NAMALWA (cell line): ENCODE results near the gene STC2.
"Not testable (repeated sequence)": the region's sequence is repeated elsewhere in the genome, so short reads cannot be mapped to it uniquely, and the experiment has no call there.

Experiments used
- DNase-seq: peaks from one replicate; pipeline ENCODE4 v3.0.0-alpha.2; 2015; ENCODE audit warnings: low spot score

The STC2 gene, protein sequence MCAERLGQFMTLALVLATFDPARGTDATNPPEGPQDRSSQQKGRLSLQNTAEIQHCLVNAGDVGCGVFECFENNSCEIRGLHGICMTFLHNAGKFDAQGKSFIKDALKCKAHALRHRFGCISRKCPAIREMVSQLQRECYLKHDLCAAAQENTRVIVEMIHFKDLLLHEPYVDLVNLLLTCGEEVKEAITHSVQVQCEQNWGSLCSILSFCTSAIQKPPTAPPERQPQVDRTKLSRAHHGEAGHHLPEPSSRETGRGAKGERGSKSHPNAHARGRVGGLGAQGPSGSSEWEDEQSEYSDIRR

DNA sequence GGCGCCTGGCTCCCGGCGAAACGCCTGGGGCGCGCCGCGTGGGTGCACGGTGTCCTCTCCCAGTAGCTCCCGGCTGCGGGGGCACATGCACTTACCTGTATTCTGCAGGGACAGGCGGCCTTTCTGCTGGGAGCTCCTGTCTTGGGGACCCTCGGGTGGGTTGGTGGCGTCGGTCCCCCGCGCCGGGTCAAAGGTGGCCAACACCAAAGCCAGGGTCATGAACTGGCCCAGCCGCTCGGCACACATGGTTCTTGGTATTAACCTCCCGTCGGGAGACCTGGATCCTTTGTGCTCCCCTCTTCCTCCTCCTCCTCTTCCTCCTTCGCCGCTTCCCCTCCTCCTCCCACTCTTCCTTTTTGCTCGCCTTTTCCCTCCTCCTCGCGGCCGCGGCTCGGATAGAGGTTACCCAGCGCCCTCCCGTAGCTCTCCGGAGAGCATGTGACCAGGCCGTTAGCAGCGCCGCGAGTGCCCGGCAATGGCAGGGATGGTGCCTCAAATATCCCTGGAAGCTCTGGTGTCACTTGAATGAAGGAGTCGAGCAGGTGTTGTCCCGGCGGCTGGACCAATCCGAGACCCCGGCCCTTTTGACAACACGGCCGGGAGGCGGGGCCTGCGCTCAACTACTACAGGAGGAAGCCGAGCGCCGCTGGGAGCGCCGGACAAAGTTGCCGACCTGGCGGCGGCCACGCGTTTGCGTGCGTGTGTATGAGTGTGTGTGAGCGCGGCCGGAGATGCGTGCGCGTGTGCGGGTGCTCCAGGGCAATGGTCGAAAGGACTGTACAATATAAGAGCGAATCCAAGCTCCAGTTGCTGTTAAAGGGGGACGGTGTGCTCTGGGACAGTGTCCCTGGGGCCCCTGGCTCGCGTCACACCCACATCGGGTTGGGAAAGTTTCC lies at the start of gene STC2:
Gene STC2 (minus strand): TSS at position 467 of the 896 bp plus-strand sequence. CDS start 221 bp downstream, at position 246.
- peak; percentile 81 for DNase-seq

DNA sequence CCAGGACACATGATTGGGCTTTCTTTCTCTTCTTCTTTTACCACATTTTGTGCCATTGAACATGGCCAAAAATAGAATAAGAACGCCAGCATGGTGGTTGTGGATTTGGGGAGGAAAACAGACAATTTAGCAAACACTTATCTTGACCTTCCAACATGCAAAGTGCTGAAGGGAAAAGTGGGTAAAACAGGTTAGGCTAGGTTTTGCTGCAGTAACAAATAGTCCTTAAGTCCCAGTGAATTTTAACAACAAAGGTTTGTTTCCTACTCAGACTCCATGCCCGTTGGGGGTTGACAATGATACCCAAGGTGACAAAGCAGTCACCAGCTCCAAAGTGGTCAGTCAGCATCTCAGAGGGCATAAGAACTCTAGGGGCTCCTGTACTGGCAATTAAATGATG lies 43.2 kb upstream of the STC2 start:
- DNase-seq = no peak

DNA sequence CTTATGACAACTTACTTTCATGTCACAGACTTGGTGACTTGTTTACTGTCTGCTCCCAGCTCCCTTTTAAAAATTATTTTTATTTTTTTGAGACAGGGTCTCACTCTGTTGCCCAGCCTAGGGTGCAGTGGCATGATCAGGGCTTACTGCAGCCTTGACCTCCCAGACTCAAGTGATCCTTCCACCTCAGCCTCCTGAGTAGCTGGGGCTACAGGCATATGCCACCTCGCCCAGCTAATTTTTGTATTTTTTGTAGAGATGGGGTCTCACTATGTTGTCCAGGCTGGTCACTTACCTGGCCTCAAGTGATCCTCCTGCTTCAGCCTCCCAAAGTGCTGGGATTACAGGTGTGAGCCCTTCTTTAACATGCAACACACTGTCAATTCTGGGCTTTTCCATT lies 35.2 kb upstream of the STC2 start:
- not testable (repeated sequence) for DNase-seq

DNA sequence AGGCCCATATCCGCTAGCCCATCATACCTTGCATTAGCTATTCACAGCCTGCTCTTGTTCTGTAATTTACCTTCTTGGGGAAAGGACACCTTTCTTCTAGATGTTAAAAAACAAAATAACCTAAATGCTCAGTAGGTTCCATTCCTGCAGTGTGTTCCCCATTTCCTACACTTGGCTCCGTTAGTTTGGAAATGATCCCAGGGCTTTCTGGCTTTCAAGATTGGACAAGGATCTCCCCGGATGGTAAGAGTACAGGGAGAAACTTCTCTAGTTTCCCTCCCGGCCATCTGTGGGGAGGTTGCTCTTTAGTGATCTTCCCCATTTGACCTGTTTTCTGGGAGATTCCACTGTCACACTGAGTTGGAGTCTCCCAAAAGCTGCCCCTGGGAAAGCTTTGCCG lies 27.3 kb upstream of the STC2 start:
- DNase-seq = no peak

DNA sequence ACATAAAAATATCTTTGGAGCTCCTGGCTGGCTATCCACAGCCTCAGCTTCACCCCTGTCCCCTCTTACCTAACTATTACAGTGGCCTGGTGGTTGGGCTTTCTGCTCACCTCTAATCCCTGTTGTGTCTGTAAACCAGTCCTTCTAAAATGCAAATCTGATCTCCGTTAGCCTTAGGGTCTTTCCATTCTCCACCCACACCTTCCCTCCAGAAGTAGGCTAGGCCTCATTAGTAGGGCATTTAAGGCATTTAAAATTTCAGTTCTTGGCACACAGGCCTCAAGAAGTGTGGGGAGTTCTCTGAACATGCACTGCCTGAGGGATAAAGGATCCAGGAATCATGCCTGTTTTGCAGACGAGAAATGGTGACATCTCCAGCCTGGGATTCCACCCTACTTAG lies 26.4 kb upstream of the STC2 start:
- DNase-seq = no peak

DNA sequence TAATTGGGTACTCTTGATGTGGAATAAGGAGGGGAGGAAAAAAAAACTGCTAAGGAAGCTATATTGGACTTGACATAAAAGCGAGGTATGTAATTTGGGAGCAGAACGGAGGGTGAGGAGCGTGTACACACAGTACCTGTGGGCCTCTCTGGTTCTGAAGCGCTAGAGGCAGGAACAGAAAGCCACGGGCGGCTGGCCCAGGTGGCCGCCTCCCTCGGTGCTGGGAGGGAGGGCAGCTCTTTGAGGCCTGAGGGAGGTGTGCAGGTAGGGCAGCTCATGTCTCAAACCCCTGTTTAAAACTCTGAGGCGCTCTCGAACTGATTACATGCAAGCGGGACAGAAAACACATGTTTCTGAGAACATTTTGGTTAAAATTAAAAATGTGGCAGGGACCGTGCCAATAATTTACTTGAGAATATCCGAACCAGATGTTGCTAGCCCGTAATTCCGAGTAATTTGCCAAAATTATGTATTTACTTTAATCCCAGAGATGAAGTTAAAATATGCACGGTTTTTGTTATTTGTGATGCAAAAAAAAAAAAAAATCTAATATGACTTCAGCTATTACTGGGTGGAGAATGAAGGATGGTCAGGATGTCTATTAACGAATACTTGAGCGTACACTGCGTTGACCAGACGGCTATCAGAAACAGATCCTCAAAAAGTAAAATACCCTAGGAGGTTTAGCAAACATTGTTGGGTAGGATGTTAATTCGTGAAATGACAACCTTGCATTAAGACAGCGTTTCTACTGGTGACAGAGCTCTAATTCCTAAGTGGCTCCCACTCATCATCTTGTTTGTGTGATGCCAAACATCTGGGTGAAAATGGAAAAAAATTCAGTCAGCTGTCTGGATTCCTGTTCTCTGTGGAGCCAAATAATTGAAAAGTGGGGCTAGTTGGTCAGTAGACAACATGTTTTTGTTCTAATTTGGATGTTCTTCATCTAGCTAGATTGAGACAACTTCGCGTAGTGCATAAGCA lies 24.4 kb upstream of the STC2 start:
- DNase-seq = no peak

DNA sequence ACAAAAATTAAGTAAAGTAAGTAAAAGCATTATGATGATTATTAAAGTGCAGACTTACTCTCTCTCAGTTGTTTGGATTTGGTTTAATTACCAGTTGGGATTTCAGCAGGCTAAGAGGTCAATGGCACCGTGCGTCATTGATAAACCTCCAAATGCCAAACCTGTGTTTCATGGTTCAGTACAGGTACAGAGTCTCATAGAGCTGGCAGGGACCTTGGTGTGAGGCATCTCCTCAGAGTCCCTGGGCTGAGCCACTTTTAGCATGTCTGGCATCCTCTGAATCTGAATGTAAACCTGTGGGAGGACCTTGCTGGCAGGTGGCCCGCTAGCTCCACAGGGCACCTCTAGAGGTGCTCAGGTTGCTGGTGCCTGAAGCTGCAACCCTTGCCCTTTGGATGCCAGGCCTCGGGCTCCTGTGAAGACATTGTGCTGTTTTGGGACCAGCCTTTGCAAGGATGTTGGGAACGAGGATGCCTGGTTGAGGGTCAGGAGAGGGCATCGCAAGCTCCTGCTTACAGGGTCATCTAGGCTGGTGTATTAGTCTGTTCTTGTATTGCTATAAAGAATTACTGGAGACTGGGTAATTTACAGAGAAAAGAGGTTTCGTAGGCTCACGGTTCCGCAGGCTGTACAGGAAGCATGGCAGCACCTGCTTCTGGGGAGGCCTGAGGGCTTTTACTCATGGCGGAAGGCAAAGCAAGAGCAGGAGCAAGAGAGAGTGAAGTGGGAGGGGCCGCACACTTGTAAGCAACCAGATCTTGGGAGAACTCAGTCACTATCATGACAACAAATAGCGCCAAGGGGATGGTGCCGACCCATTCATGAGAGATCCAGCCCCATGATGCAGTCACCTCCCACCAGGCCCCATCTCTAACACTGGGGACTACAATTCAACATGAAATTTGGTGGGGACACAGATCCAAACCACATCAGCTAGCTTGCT lies 14.9 kb upstream of the STC2 start:
- DNase-seq = no peak

DNA sequence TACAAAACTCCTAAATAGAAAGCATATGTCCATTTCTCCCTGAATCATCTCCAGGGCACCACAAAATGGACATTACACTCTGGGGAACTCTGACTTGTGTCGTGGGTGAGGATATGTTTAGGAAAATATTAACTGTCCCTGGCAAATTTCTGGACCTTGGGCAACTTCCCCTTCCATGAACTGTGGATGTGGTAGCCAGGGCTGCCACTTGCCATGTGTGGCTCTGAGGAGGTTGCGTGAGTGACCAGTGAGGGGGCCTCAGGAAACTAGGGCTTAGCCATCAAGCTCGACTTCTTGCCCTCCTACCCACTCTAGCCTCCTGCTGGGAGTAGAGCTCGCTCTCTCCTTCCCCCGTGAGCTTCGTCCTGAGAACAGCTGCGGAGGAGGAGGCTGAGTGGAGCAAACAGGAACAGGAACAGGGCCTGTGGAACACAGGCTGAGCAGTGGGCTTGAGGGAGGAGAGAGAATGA lies 13.8 kb upstream of the STC2 start:
- no peak for DNase-seq

DNA sequence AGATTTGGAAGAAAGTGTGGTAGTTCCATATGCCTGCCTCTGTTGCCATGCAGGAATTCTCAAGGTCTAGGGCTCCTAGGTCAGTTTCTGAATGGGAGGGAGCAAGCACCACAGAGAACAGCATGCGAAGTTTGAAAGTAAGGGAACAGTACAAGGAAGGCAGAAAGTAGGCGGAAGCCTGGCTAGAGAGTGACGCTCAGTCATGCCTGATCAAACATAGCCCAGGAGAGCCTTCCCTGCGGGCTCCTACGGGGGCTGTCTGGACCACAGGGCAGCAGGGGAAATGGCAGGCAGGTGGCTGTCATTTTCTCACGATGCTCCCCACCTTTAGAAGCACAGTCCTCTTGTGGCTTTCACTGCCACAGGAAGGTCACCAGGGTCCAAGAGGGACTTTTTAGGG lies 12.8 kb upstream of the STC2 start:
- DNase-seq = no peak

DNA sequence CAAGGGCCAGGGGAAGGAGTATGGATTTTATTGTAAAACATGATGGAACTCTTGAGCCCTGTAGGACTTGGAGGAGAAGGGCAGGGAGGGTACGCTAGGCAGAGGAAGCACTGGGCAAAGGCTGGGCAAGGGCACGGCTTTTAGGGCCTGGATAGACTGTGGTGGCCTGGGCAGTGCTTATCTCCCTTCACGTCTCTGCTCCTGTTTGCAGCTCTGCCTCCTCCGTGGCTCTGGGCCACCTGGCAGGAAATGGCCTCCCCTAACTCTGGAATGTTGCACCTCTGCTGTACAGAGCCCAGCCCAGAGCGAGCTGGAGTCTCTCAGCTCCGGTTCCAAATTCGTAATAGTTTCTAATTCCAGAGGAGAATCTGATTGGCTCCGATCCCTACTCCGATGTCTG lies 12.2 kb upstream of the STC2 start:
- DNase-seq = no peak

DNA sequence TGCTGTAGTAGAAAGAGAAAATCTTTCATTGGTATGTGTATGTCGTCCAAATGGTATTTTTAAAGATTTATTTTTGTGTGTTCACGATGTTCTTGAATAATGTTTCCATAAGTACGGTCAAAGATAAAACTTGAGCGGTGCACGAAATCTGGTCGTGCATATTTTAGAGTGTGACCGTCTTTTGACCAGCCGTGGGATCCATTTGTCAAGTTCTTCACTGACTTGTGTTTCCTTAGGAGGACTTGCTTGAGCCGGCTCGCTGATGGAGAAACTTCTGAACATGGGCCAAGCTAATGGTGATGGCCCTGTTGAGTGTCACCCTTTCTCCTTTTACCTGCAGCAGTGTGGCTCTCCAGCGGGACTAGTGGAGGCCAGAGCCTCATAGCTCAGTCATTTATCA lies 11.1 kb upstream of the STC2 start:
- no peak for DNase-seq

DNA sequence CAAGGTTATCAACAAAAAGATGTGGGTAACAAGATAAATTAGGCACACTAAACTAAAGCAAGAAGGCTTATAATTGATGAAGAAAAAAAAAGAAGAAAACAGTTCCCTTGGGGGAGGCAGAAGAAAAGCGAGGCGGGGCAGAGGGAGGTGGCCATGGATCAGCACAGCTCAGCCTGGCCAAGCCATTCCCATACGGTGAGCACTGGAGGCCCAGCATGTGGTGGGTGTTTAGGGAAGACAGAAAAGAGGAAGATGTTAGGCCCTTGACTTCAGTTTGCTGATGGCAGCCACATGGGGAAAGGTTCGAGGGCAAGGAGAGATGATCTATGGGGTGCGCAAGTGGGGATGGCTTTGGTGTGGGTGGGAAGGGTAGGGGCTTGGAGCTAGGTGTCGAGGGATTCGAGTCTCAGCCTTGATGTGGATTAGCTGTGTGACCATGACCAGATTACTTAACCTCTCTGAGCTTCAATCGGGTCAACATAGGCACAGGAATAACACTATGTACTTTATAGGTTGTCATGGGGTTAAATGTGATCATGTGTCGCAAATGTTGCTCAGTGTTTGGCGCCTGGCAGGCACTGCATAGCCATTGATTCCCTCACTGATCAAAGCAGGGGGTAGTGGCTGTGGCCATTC lies 10.3 kb upstream of the STC2 start:
- DNase-seq = no peak

DNA sequence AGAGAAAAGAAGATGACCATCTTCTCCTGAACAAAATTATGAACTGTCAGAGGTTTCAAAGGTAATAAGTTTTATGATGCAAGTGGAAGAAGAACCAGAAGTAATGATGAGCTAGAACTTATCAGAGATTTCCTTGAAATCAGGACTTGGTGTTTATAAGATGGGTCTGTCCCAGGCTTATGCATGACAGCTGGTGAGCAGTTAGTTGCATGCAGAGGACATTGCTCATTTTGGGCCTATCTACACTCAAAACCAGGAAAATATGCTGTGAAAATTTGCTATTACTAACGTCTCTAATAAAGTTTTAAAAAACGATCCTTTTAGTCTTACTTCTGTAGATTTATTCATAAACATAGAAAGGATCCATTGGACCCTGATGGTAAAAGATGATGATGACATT lies 6.6 kb upstream of the STC2 start:
- no peak for DNase-seq

DNA sequence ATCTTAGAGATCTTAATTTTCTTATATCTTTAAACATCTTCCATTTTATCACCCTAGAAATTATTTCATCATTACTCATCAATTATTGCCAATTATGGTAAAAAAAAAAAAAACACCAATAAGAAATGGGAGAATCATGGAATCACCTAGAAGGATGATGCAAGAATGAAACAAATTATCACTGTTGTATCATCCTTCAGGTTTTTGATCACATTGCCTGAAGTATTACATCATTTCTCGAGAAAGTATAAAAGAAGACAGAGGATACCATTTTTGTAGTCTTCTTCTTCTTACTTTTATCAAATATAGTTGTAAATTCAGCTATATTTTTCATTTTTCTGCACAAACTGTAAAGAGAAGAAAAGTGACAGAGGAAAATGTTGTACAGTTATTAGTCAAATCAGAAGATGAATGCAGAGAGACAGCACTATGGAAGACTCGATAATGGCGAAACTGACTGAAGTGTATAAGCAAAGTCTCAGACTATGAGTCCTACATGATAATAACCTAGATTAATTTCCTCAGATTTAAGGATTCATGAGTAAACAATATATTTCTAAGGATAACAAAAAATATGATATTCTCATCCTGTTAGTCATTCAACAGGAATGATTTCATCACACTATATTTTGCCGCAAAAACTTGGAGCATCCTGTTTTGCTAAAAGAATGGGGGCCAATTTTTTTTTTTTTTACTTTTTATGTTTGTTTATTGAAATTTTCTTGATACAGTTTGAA lies 5.9 kb upstream of the STC2 start:
- DNase-seq = no peak

DNA sequence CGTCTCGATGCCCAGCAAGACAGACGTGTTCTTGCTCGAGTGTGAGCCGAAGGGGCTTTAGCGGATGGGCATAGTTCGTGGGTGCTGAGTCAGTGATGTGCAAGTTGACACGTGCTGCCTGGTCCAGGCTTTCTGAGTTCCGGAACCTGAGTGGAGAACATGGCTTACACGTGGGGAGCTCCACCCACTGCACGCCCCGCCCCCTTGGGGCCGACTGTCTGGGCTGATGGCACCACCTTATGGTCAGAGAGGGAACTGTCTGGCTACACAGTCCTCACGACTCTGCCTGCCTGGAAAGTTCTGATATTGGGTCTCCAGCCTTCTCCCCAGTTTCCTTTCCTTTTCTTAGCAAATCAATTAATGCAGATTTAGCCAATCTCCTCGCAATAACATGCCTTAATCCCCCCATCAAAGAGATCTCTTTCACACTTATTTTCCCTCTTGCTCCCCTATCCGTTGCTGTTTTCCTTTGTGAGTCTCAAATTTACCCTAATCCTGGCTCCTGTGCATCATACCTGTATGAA lies 3.8 kb upstream of the STC2 start:
- DNase-seq = peak; percentile 95

DNA sequence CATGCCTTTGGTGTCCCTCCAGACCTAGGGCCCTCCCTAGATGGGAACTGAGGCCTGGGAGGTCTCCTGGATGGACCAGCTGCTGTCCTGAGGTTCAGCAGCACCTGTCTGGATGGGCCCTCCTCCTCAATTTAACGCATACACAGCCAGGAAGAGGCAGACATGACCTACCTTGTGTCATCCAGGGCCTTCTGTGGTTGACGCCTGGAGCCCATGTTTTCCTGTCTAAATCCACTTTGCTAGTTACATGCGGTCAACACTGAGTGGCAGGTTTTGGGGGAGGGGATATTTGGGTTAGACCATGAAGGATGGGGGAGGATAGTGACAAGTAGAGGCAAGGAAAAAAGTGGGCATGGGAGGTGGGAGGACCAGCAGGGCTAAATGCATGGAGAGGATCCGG lies 3.1 kb upstream of the STC2 start:
- no peak for DNase-seq

DNA sequence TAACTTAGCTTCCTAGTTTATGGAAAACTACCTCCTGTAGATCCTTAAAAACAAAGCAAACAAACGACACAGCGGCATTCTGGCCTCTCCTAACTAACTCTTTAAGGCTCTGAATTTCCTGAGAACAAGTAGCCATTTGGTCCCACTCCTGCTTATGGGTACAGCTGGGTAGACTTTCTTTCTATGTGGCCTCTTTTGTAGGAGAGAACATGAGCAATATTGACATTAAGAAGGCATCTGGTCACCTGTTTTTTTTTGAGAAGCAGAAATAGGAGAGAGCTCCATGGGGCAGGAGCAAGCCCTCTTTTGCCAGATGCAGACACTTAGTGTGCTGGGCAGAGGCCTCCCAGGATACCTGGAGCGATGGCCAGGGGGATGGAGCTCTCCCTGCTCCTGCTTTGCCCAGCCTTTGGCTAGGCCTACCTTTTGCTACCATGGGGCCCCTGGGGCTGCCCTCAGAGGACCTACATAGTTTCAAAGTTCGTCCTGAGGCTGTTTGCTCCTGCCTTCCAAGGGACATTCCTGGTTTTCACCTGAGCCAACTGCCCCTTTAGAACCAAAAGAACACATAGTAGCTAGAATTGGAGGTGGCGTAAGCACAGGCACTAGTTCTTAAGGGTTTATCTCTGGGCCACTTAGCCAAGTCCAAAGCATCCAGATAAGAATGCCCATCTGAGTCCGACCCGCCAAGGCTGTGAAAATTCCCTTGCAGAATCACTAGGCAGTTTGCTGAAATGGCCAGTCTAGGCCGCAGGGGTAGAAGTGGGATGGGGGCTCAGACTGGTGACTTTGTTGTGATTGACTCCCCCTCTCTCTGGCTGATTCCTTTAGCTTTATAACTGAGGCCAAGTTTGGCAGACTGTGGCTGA lies 2.4 kb upstream of the STC2 start:
- DNase-seq = peak; percentile 35
